Liver (tissue), 9 donors: ENCODE results near the gene UBALD1. TPM values are rescaled to one million over a fixed set of nuclear protein-coding genes. Genes with fewer than 3 reads are reported as not detected.
"Not testable (repeated sequence)": the region's sequence is repeated elsewhere in the genome, so short reads cannot be mapped to it uniquely, and the experiment has no call there.

Experiments
- DNase-seq: peaks from one replicate; pipeline ENCODE4 v3.0.0-alpha.2; 2017; ENCODE audit warnings: low spot score
- H3K27ac ChIP-seq, 2 donors: one replicate each; pipeline ENCODE4 v1.7.0; 2013; ENCODE audit warnings: inconsistent platforms in 2 of 2, low read length in 2 of 2, control low read depth in 1 of 2, low read depth in 1 of 2, mild to moderate bottlenecking in 1 of 2
- H3K27me3 ChIP-seq, 4 donors: one replicate each; pipeline versions ENCODE4 v1.6.1 to v1.7.0; 2013; ENCODE audit warnings: low read length in 3 of 4, inconsistent platforms in 1 of 4, mild to moderate bottlenecking in 1 of 4, moderate library complexity in 1 of 4; ENCODE audit not compliant: control insufficient read depth in 4 of 4, insufficient read depth in 4 of 4
- H3K36me3 ChIP-seq, 4 donors: one replicate each; pipeline versions ENCODE4 v1.6.1 to v1.7.0; 2013; ENCODE audit warnings: low read length in 3 of 4, mild to moderate bottlenecking in 3 of 4, low read depth in 1 of 4, moderate library complexity in 1 of 4; ENCODE audit not compliant: control insufficient read depth in 4 of 4, insufficient read depth in 3 of 4
- H3K4me1 ChIP-seq, 4 donors: one replicate each; pipeline versions ENCODE4 v1.6.1 to v1.7.0; 2013; ENCODE audit warnings: low read length in 3 of 4, mild to moderate bottlenecking in 3 of 4, moderate library complexity in 1 of 4; ENCODE audit not compliant: control insufficient read depth in 4 of 4, insufficient read depth in 4 of 4
- H3K4me3 ChIP-seq, 3 donors: one replicate each; pipeline versions ENCODE4 v1.6.1 to v1.7.0; 2013; ENCODE audit warnings: low read length in 3 of 3, control low read depth in 1 of 3, low read depth in 1 of 3, mild to moderate bottlenecking in 1 of 3
- H3K9ac ChIP-seq, 2 donors: one replicate each; pipeline ENCODE4 v1.7.0; 2013; ENCODE audit warnings: low read length in 2 of 2, mild to moderate bottlenecking in 2 of 2, moderate library complexity in 2 of 2, control low read depth in 1 of 2, low read depth in 1 of 2
- H3K9me3 ChIP-seq, 4 donors: one replicate each; pipeline versions ENCODE4 v1.6.1 to v1.7.0; 2013; ENCODE audit warnings: low read length in 3 of 4; ENCODE audit not compliant: control insufficient read depth in 4 of 4
- ATF3 ChIP-seq: IDR thresholded peaks from 2 replicates; pipeline ENCODE4 v1.6.1; 2016; ENCODE audit warnings: antibody characterized with exemption
- EGR1 ChIP-seq, 2 donors: IDR thresholded peaks; 2 replicates each; pipeline ENCODE4 v1.6.1; 2016 to 2018; ENCODE audit warnings: antibody characterized with exemption in 2 of 2, low read depth in 2 of 2
- FOXA1 ChIP-seq: IDR thresholded peaks from 2 replicates; pipeline ENCODE4 v1.6.1; 2016; ENCODE audit warnings: antibody characterized with exemption
- GABPA ChIP-seq, 2 donors: IDR thresholded peaks in 1 of 2; conservative IDR thresholded peaks in 1 of 2; 2 replicates each; pipeline ENCODE4 v1.6.1; 2016; ENCODE audit warnings: antibody characterized with exemption in 2 of 2, mild to moderate bottlenecking in 1 of 2, moderate library complexity in 1 of 2
- JUND ChIP-seq, 2 donors: IDR thresholded peaks; 2 replicates each; pipeline ENCODE4 v1.6.1; 2016; ENCODE audit warnings: antibody characterized with exemption in 2 of 2
- MAX ChIP-seq: IDR thresholded peaks from 2 replicates; pipeline ENCODE4 v1.6.1; 2016; ENCODE audit warnings: antibody characterized with exemption
- NR2F2 ChIP-seq: IDR thresholded peaks from 2 replicates; pipeline ENCODE4 v1.6.1; 2016; ENCODE audit warnings: antibody characterized with exemption
- RAD21 ChIP-seq, 2 donors: IDR thresholded peaks; 2 replicates each; pipeline ENCODE4 v1.6.1; 2016; ENCODE audit warnings: antibody characterized with exemption in 2 of 2, mild to moderate bottlenecking in 2 of 2
- RXRA ChIP-seq, 2 donors: IDR thresholded peaks; 2 replicates each; pipeline ENCODE4 v1.6.1; 2017 to 2018; ENCODE audit warnings: antibody characterized with exemption in 2 of 2, mild to moderate bottlenecking in 1 of 2
- SP1 ChIP-seq: IDR thresholded peaks from 2 replicates; pipeline ENCODE4 v1.6.1; 2018; ENCODE audit warnings: antibody characterized with exemption, mild to moderate bottlenecking
- TAF1 ChIP-seq: conservative IDR thresholded peaks from 2 replicates; pipeline ENCODE4 v1.6.1; 2016; ENCODE audit warnings: antibody characterized with exemption, mild to moderate bottlenecking
- YY1 ChIP-seq: IDR thresholded peaks from 2 replicates; pipeline ENCODE4 v1.6.1; 2016; ENCODE audit warnings: antibody characterized with exemption, mild to moderate bottlenecking
- ZBTB33 ChIP-seq: IDR thresholded peaks from 2 replicates; pipeline ENCODE4 v1.6.1; 2016; ENCODE audit warnings: antibody characterized with exemption
- WGBS: extraction: QIAGEN DNeasy Blood & Tissue Kit; methylation state at CpG from one replicate; pipeline ENCODE4 v1.1.7; 2013; 5-methylcytosine and 5-hydroxymethylcytosine counted together
- polyA plus RNA-seq, 2 donors: library from polyadenylated mRNA; stranded (reverse) in 1 of 2; unstranded in 1 of 2; fragments of 200-250 nt in 1 of 2; fragments of >200 nt in 1 of 2; fragmentation: Nextera tagmentation in 1 of 2; extraction: Ambion mirVana in 1 of 2; gene quantifications; one replicate each; pipeline versions ENCODE4 v1.2.1 to v1.2.3, GENCODE V29; 2013 to 2015
- total RNA-seq, 2 donors: library from RNA; depleted of rRNA; stranded (reverse); fragments of >200 nt; gene quantifications; one replicate each; pipeline ENCODE4 v1.2.3, GENCODE V29; 2014
- TF ChIP-seq, protein P1 (sequence below): IDR thresholded peaks from 2 replicates; pipeline ENCODE4 v1.6.1; 2016; ENCODE audit warnings: antibody characterized with exemption, mild to moderate bottlenecking
- donor health status: healthy.
- donor health status: healthy.
- donor health status: healthy.
- donor health status: healthy.
- donor health status: healthy.

The UBALD1 gene
- total and polyA plus RNA-seq, 4 donors = 4.5 to 22.4 (median 7.5) TPM

DNA sequence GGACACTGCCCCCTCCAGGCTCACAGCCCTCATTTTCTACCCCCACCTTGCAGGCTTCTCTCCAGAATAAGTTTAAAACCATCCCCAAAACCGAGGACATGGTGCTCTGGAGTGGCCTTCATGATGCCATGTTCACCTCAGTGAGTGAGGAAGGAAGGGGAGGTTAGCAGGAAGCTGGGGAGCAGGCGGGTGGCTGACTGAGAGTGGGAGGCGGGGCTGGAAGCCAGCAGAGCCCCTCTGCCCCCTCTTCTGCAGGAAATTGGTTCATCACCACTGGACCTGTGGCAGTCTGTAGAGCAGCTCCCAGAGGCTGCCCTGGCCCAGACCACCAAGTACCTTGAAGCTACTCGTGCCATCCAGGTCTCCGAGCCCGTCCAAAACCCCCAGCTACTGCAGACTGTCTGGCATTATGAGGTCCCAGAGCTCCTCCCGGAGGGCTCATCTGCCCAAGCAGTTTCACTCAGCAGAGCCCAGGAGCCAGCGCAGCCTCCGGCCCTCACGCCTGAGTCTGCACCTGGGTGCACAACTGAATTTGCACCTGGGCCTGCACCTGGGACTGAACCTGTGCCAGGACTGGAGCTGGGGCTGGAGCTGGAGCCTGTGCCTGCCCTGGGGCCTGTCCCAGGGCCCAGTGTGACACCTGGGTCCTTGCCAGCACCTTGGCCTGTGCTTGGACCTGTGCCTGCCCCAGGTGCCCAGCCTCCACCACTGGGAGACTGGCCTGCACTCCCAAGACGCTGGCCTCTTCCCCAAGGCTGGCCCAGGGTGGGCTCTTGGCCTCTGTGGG is 39.6 kb downstream of the UBALD1 start:
- Histone ChIP-seq H3K27me3 (no peaks in the 10 kb centered on the region), H3K4me3 (no peak overlapping the region), H3K9ac (no peak overlapping the region), H3K27ac (no peak overlapping the region), H3K4me1 (no peaks in the 10 kb centered on the region), H3K36me3 (no peaks in the 10 kb centered on the region), H3K9me3 (no peaks in the 10 kb centered on the region)
- DNase-seq = no peak
- 79% methylated on average over 11 of the region's 11 CpGs for WGBS
- TF ChIP-seq SP1 = no peak
- no peak for TF ChIP-seq GABPA (IDR thresholded peaks at IDR 0.05 in 1 of 2, conservative IDR thresholded peaks at IDR 0.05 in 1 of 2)
- no peak for TF ChIP-seq EGR1 (IDR thresholded peaks at IDR 0.05; ENCODE audit: low read depth in 2 of 2)
- TF ChIP-seq NR2F2 = no peak
- TF ChIP-seq YY1 = no peak
- no peak for TF ChIP-seq MAX
- TF ChIP-seq, protein P1, sequence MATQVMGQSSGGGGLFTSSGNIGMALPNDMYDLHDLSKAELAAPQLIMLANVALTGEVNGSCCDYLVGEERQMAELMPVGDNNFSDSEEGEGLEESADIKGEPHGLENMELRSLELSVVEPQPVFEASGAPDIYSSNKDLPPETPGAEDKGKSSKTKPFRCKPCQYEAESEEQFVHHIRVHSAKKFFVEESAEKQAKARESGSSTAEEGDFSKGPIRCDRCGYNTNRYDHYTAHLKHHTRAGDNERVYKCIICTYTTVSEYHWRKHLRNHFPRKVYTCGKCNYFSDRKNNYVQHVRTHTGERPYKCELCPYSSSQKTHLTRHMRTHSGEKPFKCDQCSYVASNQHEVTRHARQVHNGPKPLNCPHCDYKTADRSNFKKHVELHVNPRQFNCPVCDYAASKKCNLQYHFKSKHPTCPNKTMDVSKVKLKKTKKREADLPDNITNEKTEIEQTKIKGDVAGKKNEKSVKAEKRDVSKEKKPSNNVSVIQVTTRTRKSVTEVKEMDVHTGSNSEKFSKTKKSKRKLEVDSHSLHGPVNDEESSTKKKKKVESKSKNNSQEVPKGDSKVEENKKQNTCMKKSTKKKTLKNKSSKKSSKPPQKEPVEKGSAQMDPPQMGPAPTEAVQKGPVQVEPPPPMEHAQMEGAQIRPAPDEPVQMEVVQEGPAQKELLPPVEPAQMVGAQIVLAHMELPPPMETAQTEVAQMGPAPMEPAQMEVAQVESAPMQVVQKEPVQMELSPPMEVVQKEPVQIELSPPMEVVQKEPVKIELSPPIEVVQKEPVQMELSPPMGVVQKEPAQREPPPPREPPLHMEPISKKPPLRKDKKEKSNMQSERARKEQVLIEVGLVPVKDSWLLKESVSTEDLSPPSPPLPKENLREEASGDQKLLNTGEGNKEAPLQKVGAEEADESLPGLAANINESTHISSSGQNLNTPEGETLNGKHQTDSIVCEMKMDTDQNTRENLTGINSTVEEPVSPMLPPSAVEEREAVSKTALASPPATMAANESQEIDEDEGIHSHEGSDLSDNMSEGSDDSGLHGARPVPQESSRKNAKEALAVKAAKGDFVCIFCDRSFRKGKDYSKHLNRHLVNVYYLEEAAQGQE = no peak
- no peak for TF ChIP-seq ZBTB33
- no peak for TF ChIP-seq FOXA1
- no peak for TF ChIP-seq TAF1
- TF ChIP-seq RXRA (IDR thresholded peaks at IDR 0.05) = no peak
- TF ChIP-seq ATF3 = no peak
- TF ChIP-seq JUND (IDR thresholded peaks at IDR 0.05) = no peak
- TF ChIP-seq RAD21 (IDR thresholded peaks at IDR 0.05) = no peak

DNA sequence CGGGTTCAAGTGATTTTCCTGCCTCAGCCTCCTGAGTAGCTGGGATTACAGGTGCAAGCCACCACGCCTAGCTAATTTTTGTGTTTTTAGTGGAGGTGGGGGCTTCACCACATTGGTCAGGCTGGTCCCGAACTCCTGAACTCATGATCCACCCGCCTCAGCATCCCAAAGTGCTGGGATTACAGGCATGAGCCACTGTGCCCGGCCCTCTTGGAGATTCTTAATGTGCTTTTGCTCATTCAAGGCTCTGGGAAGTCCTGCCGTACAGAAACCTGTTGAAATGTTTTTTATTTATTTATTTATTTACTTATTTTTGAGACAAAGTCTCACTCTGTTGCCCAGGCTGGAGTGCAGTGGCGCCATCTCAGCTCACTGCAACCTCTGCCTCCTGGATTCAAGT is 40.8 kb downstream of the UBALD1 start:
- H3K27me3 ChIP-seq, H3K9ac ChIP-seq, H3K4me1 ChIP-seq, H3K9me3 ChIP-seq, DNase-seq, H3K4me3 ChIP-seq, H3K36me3 ChIP-seq, H3K27ac ChIP-seq: not testable (repeated sequence)
- WGBS = 82% methylated on average over 7 of the region's 7 CpGs
